GM12891 (cell line): ENCODE data around the gene ADAMTS17.

Source experiments
- POLR2A ChIP-seq: IDR thresholded peaks from 2 replicates; pipeline ENCODE4 v1.6.1; 2011; ENCODE audit warnings: low read depth, low read length, control low read depth
- POLR2AphosphoS5 ChIP-seq: IDR thresholded peaks from 2 replicates; pipeline ENCODE4 v1.6.1; 2011; ENCODE audit warnings: low read depth, low read length, control low read depth
- POU2F2 ChIP-seq: IDR thresholded peaks from 2 replicates; pipeline ENCODE4 v1.6.1; 2011; ENCODE audit warnings: low read depth, mild to moderate bottlenecking, control low read depth, low read length, moderate library complexity
- SPI1 ChIP-seq: IDR thresholded peaks from 2 replicates; pipeline ENCODE4 v1.6.1; 2011; ENCODE audit warnings: low read depth, low read length, control low read depth
- TAF1 ChIP-seq: IDR thresholded peaks from 2 replicates; pipeline ENCODE4 v1.6.1; 2011; ENCODE audit warnings: low read depth, low read length, control low read depth

- no peak for TF ChIP-seq POLR2A
- TF ChIP-seq POLR2AphosphoS5: no peak
- TF ChIP-seq TAF1: no peak
- TF ChIP-seq POU2F2: no peak
- TF ChIP-seq SPI1: no peak
Observed at GRCh38 chr15:100206643-100207042, 135.1 kb downstream of the ADAMTS17 start.
